Lower leg skin (tissue), 4 donors: ENCODE results near the gene DLST. TPM values are rescaled to one million over a fixed set of nuclear protein-coding genes. Genes with fewer than 3 reads are reported as not detected.

Experiments used
- DNase-seq, 2 donors: peaks; one replicate each; pipeline ENCODE4 v3.0.0-alpha.2; 2019; ENCODE audit warnings: low spot score in 2 of 2
- H3K4me3 ChIP-seq: fragments of 200-600 bp; sonication (generic); 2 replicates; pipeline ENCODE4 v1.5.1; 2017; ENCODE audit warnings: mild to moderate bottlenecking, low read depth; ENCODE audit not compliant: poor library complexity, severe bottlenecking
- POLR2A ChIP-seq, 2 donors: fragments of 450-650 bp; IDR thresholded peaks; one replicate each; pipeline ENCODE4 v1.6.1; 2016 to 2017; ENCODE audit warnings: antibody characterized with exemption in 2 of 2, mild to moderate bottlenecking in 1 of 2, moderate library complexity in 1 of 2
- WGBS, 2 donors: methylation state at CpG; one replicate each; pipeline ENCODE4 v1.1.5; 2018; 5-methylcytosine and 5-hydroxymethylcytosine counted together
- intact Hi-C: fragments of 100-400 bp; cut with DNase I; formaldehyde crosslinking; loops from one replicate; pipeline ENCODE4 v1.15.0; 2023; ENCODE audit warnings: low total_unique reads
- total RNA-seq, 4 donors: library from RNA; depleted of rRNA; stranded (reverse); fragments of >200 nt; gene quantifications; one replicate each; pipeline ENCODE4 v1.1.0, GENCODE V29; 2016
- TF ChIP-seq, protein P1 (sequence below), 3 donors: fragments of 450-650 bp; IDR thresholded peaks; one replicate each; pipeline ENCODE4 v1.5.1; 2016; ENCODE audit warnings: antibody characterized with exemption in 3 of 3, mild to moderate bottlenecking in 3 of 3, moderate library complexity in 2 of 3

The DLST gene
- total RNA-seq, 4 donors from 2014 or later, result 65.0 to 126 (median 73.8) TPM

DNA sequence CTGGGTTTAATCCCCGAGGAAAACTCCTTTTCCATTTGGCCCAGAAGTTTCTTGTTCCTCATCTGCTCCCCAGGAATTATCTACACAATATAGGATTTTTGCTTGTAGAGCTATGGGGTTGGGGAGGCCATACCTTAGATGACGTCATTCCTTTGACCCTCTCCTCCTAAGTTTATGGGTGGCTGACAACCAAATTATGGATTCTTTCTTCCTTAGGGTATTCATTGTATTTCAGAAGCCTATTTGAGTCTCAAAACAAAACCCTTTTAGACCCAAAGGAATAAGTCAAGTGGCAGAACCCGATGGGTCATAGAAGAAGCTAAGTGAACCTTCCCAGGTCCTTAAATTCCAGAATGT is 20.0 kb upstream of the DLST start:
- H3K4me3 ChIP-seq, result no peak overlapping the region
- TF ChIP-seq, protein P1, sequence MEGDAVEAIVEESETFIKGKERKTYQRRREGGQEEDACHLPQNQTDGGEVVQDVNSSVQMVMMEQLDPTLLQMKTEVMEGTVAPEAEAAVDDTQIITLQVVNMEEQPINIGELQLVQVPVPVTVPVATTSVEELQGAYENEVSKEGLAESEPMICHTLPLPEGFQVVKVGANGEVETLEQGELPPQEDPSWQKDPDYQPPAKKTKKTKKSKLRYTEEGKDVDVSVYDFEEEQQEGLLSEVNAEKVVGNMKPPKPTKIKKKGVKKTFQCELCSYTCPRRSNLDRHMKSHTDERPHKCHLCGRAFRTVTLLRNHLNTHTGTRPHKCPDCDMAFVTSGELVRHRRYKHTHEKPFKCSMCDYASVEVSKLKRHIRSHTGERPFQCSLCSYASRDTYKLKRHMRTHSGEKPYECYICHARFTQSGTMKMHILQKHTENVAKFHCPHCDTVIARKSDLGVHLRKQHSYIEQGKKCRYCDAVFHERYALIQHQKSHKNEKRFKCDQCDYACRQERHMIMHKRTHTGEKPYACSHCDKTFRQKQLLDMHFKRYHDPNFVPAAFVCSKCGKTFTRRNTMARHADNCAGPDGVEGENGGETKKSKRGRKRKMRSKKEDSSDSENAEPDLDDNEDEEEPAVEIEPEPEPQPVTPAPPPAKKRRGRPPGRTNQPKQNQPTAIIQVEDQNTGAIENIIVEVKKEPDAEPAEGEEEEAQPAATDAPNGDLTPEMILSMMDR (IDR thresholded peaks at IDR 0.05), result no peak
- no peak for DNase-seq
- intact Hi-C loops, result loop anchor here (5.0 kb wide), 1 partner anchor 46 kb away; no protein-coding TSS in a partner anchor
- 73 to 76% methylated on average over 3 of the region's 3 CpGs for WGBS, 2 donors

DNA sequence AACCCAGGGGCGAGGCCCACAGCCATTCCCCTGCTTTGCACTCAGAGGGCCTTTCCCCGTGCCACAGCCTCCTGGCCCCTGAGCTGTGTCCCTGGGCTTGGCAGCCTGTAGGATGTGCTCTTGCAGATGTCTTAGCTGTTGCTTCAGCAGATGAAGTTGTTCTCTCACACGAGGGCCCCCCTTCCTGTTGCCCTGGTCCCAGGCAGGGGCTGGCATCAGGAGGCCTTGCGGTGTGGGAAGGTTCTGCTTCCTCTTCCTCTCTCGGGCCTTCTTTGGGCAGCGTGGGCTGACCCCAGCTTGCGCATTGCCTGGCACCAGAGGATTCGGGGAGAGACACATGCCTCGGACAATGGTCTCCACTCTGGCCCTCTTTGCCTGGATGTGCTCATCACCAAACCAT is 18.4 kb upstream of the DLST start:
- no peak overlapping the region for H3K4me3 ChIP-seq
- DNase-seq, result no peak
- TF ChIP-seq, protein P1 (IDR thresholded peaks at IDR 0.05), result no peak
- intact Hi-C loops, result loop anchor here (5.0 kb wide), 1 partner anchor 44 kb away; no protein-coding TSS in a partner anchor
- 81 to 86% methylated on average over 9 of the region's 9 CpGs for WGBS, 2 donors

DNA sequence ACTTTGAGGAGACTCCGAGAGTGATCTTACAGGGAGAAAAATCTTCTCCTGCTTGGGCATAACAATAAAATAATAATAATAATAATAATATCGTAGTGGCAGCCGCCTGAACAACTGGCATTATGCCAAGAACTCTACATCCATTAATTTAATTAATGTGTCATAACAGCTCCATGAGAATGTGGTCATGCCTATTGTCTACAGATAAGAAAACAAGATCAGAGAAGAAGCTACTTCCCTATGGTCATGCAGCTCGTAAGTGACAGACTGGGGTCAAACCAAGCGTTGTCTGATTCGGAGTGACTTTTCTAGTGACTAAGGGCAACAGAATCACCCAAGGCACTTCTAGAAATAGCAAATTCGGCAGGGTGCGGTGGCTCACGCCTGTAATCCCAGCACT is 17.5 kb upstream of the DLST start:
- intact Hi-C loops, result loop anchor here (5.0 kb wide), 1 partner anchor 43 kb away; no protein-coding TSS in a partner anchor
- TF ChIP-seq, protein P1 (IDR thresholded peaks at IDR 0.05), result no peak
- no peak for TF ChIP-seq POLR2A (IDR thresholded peaks at IDR 0.05)
- no peak for DNase-seq
- H3K4me3 ChIP-seq, result no peak overlapping the region
- 80 to 88% methylated on average over 9 of the region's 9 CpGs for WGBS, 2 donors

DNA sequence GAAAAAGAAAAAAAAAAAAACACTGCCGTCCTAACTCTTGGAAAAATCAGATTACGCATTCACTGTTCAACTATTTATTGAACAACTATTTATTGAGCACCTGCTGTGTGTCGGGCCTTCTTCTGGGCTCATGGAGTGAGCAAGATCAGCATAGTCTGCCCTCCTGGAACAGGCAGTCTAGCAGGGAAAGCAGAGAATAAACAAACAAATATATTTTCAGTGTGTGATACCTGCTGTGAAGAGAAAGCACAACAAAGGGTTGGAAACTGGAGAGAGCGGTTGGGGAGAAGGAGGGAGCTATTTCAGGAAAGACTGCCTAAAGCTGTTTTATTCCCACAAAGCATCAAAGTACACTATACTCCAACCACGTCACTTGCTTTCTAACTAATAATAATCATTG is 16.6 kb upstream of the DLST start:
- TF ChIP-seq, protein P1 (IDR thresholded peaks at IDR 0.05), result no peak
- TF ChIP-seq POLR2A (IDR thresholded peaks at IDR 0.05), result no peak
- intact Hi-C loops, result no loop called here
- no peak for DNase-seq
- no peak overlapping the region for H3K4me3 ChIP-seq
- WGBS, 2 donors, result 89 to 98% methylated on average over 5 of the region's 5 CpGs

DNA sequence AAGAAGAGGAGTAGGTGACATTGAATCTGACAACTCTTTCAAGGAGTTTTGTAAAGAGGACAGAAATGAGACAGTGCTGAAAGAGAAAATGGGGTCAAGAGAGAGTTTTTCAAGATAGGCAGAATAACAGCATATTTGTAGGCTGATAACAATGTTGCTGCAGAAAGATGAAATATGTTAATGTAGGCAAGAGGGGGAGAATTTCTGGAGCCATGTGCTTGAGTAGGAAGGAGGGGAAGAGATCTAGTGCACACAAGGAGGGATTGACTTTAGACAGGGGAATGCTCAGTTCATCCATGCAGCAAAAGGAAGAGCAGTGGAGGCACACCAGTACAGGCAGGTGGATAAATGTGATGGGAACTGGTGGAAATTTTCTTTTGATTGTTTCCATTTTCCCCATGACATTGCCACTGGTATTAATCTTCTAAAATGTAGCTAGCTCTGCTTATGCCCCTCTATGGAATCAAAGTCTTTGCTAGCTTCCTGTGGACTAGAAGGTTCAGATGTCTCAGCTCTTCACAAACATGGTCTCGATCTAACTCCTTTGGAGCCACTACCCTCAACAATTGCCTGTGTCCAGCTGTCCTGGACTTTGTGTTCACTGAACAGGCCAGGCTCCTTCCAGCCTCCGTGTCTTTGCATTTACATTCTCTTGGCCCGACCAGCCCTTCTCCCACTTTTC is 14.9 kb upstream of the DLST start:
- DNase-seq, result no peak
- 80 to 87% methylated on average over 3 of the region's 3 CpGs for WGBS, 2 donors
- no peak for TF ChIP-seq POLR2A (IDR thresholded peaks at IDR 0.05)
- TF ChIP-seq, protein P1 (IDR thresholded peaks at IDR 0.05), result no peak
- H3K4me3 ChIP-seq, result no peak overlapping the region
- intact Hi-C loops, result no loop called here

DNA sequence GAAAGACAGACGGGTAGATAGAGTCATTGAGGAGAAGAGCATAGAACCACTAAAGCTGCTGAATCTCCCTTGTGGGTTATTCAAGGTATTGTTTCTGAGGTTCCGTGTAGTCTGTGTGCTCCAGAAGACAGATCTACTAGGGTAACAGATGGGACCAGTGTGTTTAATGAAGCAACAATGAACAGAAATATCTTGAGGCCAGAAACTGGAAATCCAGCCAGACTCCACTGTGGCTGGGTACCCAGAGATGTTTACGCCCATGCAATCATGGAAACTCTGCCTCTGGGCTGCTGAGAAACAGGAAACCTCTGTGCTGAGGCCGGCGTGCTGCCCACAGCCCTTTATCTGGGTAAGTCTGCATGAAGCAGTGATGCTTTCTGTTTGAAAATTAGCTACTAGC is 14.0 kb upstream of the DLST start:
- intact Hi-C loops, result no loop called here
- TF ChIP-seq, protein P1 (IDR thresholded peaks at IDR 0.05), result no peak
- no peak for TF ChIP-seq POLR2A (IDR thresholded peaks at IDR 0.05)
- 37 to 38% methylated on average over 5 of the region's 5 CpGs for WGBS, 2 donors
- peak; percentile 41 to 87 for DNase-seq
- no peak overlapping the region for H3K4me3 ChIP-seq
